Motor neuron (in vitro differentiated cells): ENCODE measurements around the gene SCIN. TPM values are rescaled to one million over a fixed set of nuclear protein-coding genes. Genes with fewer than 3 reads are reported as not detected.

Source experiments
- ATAC-seq, 8 experiments: fragments of 200-7000 bp; cut with Tn5 transposase; replicated peaks in 6 of 8; 2 replicates each; pipeline ENCODE4 v1.8.0; 2021; ENCODE audit warnings: mild to moderate bottlenecking in 8 of 8, moderate library complexity in 8 of 8
- H3K27ac ChIP-seq, 2 donors: fragments of 250-450 bp; sonication (Bioruptor Pico); 2 replicates each; pipeline ENCODE4 v1.9.0; 2021; ENCODE audit warnings: antibody characterized with exemption in 2 of 2, mild to moderate bottlenecking in 2 of 2, moderate library complexity in 1 of 2
- H3K4me1 ChIP-seq, 2 donors: fragments of 250-450 bp; sonication (Bioruptor Pico); replicated peaks in 1 of 2; 2 replicates each; pipeline ENCODE4 v1.6.1; 2021; ENCODE audit warnings: antibody characterized with exemption in 2 of 2, mild to moderate bottlenecking in 2 of 2, moderate library complexity in 1 of 2
- H3K4me3 ChIP-seq, 5 donors: fragments of 250-450 bp; sonication (Bioruptor Pico); 2 replicates each; pipeline ENCODE4 v1.9.0; 2021; ENCODE audit warnings: antibody characterized with exemption in 5 of 5, mild to moderate bottlenecking in 5 of 5, moderate library complexity in 4 of 5
- WGBS, 10 experiments: fragments of 450-650 bp; shearing (Covaris generic); methylation state at CpG; one replicate each; pipeline ENCODE4 v1.0.0; 2022; 5-methylcytosine and 5-hydroxymethylcytosine counted together
- in situ Hi-C, 9 experiments: fragments of 400-800 bp; cut with MboI; loops; one replicate each; pipeline ENCODE4 v1.15.0; 2021; ENCODE audit warnings: low sequenced_read_pairs in 9 of 9, low pct_unique_long_range_greater_than_20kb in 2 of 9; ENCODE audit not compliant: unreplicated experiment in 9 of 9
- total RNA-seq, 8 experiments: library from RNA; unstranded; fragments of 300-600 nt; gene quantifications; 2 replicates each; pipeline versions ENCODE4 v1.2.3 to v1.2.4, GENCODE V29; 2022

The SCIN gene
- total RNA-seq, 8 experiments from 2014 or later: 0.37 to 153 (median 2.4) TPM

- WGBS, 10 experiments: 0 to 100% (median 57%) methylated on average over 1 to 2 of the region's 2 CpGs
- in situ Hi-C loops: no loop called here
- no peak overlapping the region for H3K27ac ChIP-seq
These were observed 2.5 kb downstream of the SCIN start for GRCh38 chr7:12572941-12573575.

DNA sequence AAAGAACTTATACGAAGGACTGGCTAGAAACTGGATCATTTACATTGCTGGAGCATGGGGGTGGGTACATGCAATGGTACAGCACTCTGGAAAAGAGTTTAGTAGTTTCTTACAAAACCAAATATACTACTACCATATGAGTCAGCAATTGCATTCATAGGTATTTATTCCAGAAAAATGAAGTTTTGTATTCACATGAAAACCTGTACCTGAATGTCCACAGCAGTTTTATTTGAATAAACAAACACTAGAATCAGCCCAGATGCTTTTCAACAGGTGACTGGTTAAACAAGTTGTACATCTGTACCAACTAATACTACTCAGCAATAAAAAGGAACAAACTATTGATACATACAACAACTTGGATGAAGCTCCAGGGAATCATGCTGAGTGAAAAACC is 3.4 kb downstream of the SCIN start:
- no peak overlapping the region for H3K4me3 ChIP-seq
- no peak for ATAC-seq
- in situ Hi-C loops: no loop called here
- H3K4me1 ChIP-seq: no peaks in the 10 kb centered on the region
- H3K27ac ChIP-seq: no peak overlapping the region
- WGBS, 10 experiments: 17 to 100% (median 80%) methylated on average over 1 of the region's 1 CpG; no CpG with 5 or more reads in 1 of the 10 experiments

More at GRCh38 chr7:12572941-12573575, 2.5 kb downstream of the SCIN start:
- H3K4me3 ChIP-seq: no peak overlapping the region
- no peaks in the 10 kb centered on the region for H3K4me1 ChIP-seq
- no peak for ATAC-seq

GRCh38 chr7:12578930-12579640 is 8.6 kb downstream of the SCIN start:
- 49 to 92% (median 82%) methylated on average over 1 to 8 of the region's 8 CpGs for WGBS, 10 experiments
- Histone ChIP-seq H3K27ac (no peak overlapping the region), H3K4me1 (no peaks in the 10 kb centered on the region), H3K4me3 (no peak overlapping the region)
- ATAC-seq: no peak
- in situ Hi-C loops: no loop called here

DNA sequence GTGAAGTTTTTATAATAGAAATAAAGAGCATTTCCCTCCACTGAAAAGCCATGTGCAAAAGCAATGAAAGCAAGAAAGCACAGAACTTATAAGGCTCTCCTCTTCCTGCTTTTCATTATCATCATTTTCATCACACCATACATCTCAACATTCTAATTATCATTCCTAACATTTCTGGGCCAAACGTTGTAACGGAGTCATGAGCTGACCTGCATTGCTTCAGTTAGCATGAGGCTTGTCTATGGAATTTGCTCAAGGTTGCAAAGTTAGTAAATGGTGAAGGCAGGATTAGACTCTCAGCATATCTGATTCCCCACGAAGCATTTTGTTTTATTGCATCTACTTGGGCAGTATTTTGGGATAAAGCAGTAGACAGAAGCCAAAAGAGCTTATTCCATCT is 11.4 kb downstream of the SCIN start:
- in situ Hi-C loops: no loop called here
- ATAC-seq: no peak
- H3K27ac ChIP-seq: no peak overlapping the region
- H3K4me1 ChIP-seq: no peaks in the 10 kb centered on the region
- no peak overlapping the region for H3K4me3 ChIP-seq
- 0 to 89% (median 75%) methylated on average over 1 to 3 of the region's 3 CpGs for WGBS, 10 experiments

DNA sequence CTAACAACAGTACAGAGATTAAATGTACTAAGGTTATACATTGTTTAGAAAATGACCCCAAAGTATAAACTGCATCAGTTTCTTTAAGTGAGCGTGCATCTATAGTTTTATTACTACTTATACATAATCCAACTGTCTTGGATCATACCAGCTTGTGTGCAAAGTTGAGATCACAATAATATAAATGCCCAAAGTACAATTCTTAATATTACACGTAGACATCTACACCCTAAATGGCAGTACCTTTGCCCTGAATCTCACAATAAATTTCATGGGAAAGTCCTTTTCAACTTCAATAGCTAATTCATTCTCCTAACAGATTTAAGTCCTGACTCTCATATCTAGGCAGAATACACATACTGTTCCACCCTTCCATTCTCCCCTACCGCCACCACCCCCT is 11.8 kb downstream of the SCIN start:
- Histone ChIP-seq H3K4me1 (no peaks in the 10 kb centered on the region), H3K27ac (no peak overlapping the region), H3K4me3 (no peak overlapping the region)
- 58 to 100% (median 85%) methylated on average over 1 to 3 of the region's 3 CpGs for WGBS, 10 experiments
- in situ Hi-C loops: no loop called here
- peak in 1 of 8 experiments; percentile 42 for ATAC-seq

DNA sequence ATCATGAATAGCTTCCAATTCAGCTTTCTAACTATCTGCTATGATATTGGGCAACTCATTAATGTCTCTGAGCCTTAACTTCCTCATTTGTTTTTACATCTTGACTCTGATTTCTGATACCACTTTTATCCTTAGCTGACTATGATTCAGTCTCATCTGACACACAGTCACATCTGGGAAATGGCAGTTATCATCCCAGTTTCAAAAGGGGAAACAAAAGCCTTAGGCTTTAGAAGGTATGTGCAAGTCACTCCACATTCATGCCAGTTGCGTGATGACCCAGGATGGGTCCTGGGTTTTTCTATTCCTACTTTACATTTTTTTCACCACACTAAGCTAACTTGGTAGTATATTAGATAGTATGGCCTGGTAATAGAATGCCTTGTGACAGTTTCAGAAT is 12.7 kb downstream of the SCIN start:
- peak in 1 of 8 experiments; percentile 61 for ATAC-seq
- in situ Hi-C loops: no loop called here
- no peaks in the 10 kb centered on the region for H3K4me1 ChIP-seq
- 67 to 100% (median 100%) methylated on average over 1 of the region's 1 CpG; no CpG with 5 or more reads in 7 of the 10 experiments for WGBS, 10 experiments
- H3K4me3 ChIP-seq: no peak overlapping the region
- no peak overlapping the region for H3K27ac ChIP-seq

- Histone ChIP-seq H3K27ac (no peak overlapping the region), H3K4me3 (no peak overlapping the region), H3K4me1 (no peaks in the 10 kb centered on the region)
- ATAC-seq: no peak
- in situ Hi-C loops: no loop called here
- 69 to 100% (median 100%) methylated on average over 1 to 2 of the region's 2 CpGs; no CpG with 5 or more reads in 2 of the 10 experiments for WGBS, 10 experiments
These were observed 13.4 kb downstream of the SCIN start for GRCh38 chr7:12583922-12584321.

GRCh38 chr7:12584930-12585329 is 14.4 kb downstream of the SCIN start:
- Histone ChIP-seq H3K4me3 (no peak overlapping the region), H3K4me1 (no peaks in the 10 kb centered on the region), H3K27ac (no peak overlapping the region)
- in situ Hi-C loops: no loop called here
- peak in 2 of 8 experiments; percentile 48 to 75 for ATAC-seq
- 44 to 95% (median 80%) methylated on average over 4 to 7 of the region's 7 CpGs for WGBS, 10 experiments

GRCh38 chr7:12586271-12586670 is 15.8 kb downstream of the SCIN start:
- 46 to 98% (median 78%) methylated on average over 2 to 4 of the region's 4 CpGs for WGBS, 10 experiments
- Histone ChIP-seq H3K4me3 (no peak overlapping the region), H3K4me1 (no peaks in the 10 kb centered on the region), H3K27ac (no peak overlapping the region)
- no peak for ATAC-seq
- in situ Hi-C loops: no loop called here

- H3K4me1 ChIP-seq: no peaks in the 10 kb centered on the region
- 74 to 100% (median 94%) methylated on average over 2 to 8 of the region's 11 CpGs for WGBS, 10 experiments
- H3K4me3 ChIP-seq: no peak overlapping the region
- in situ Hi-C loops: no loop called here
- no peak overlapping the region for H3K27ac ChIP-seq
- ATAC-seq: no peak
These were observed 17.9 kb downstream of the SCIN start for GRCh38 chr7:12588259-12588904.

GRCh38 chr7:12590559-12590958 is 20.0 kb downstream of the SCIN start:
- in situ Hi-C loops: no loop called here
- 14 to 100% (median 59%) methylated on average over 1 to 4 of the region's 7 CpGs; no CpG with 5 or more reads in 2 of the 10 experiments for WGBS, 10 experiments
- no peak for ATAC-seq

DNA sequence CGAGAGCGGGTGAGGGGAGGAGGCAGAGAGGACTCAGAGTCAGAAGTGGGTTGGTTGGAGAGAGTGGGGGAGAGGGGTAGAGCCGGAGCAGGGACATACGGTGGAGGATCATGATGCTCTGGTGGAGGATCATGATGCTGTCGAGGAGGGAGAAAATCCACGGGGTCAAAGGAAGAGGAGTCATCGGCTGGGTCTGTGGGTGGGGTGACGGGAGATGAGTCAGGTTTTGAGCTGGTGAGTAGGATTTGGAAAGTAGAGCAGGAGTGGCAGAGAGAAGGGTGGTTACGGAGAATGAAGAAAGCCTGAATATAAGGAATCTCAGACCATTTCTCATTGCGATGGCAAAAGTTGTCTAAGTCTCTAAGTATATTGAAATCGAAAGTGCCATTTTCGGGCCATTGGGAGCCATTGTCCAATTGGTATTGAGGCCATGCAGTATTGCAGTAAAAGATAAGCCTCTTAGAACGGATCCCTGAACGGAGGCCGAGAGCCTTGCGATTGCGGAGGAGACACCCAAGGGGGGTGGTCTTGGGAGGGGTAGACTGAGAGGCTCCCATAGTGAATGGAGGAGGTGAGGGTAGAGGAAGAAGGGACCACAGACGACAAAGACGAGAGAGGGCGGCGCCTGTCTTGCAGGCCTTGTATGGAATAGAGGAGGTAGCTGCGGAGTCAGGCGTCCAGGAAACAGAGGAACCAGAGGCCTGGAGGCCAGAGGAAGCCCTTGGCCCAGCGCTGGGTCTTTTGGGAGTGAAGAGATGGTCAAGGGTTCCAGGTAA is 23.8 kb downstream of the SCIN start:
- Histone ChIP-seq H3K4me3 (no peak overlapping the region), H3K27ac (no peak overlapping the region), H3K4me1 (no peaks in the 10 kb centered on the region)
- in situ Hi-C loops: no loop called here
- no peak for ATAC-seq
- 50 to 97% (median 91%) methylated on average over 1 to 16 of the region's 24 CpGs; no CpG with 5 or more reads in 1 of the 10 experiments for WGBS, 10 experiments

More at GRCh38 chr7:12590559-12590958, 20.0 kb downstream of the SCIN start:
- Histone ChIP-seq H3K4me3 (no peak overlapping the region), H3K27ac (no peak overlapping the region), H3K4me1 (no peaks in the 10 kb centered on the region)

- no peak overlapping the region for H3K27ac ChIP-seq
- no peak overlapping the region for H3K4me3 ChIP-seq
- H3K4me1 ChIP-seq: no peaks in the 10 kb centered on the region
- in situ Hi-C loops: no loop called here
- ATAC-seq: no peak
- WGBS, 10 experiments: 85 to 100% (median 94%) methylated on average over 1 to 7 of the region's 7 CpGs; no CpG with 5 or more reads in 7 of the 10 experiments
These were observed 24.6 kb downstream of the SCIN start for GRCh38 chr7:12595148-12595547.
